Lung (tissue), 12 donors: ENCODE results near the gene APLNR. TPM values are rescaled to one million over a fixed set of nuclear protein-coding genes. Genes with fewer than 3 reads are reported as not detected.
A peak's percentile ranks its signal among the peaks of the same experiment; 100 is the strongest.

Experiments used
- ATAC-seq: fragments of 200-7000 bp; cut with Tn5 transposase; one replicate; pipeline ENCODE4 v1.9.1; 2020; ENCODE audit warnings: moderate number of reproducible peaks; ENCODE audit not compliant: insufficient read depth, low FRiP score
- DNase-seq, 3 donors: peaks; one replicate each; pipeline ENCODE4 v3.0.0-alpha.2; 2013 to 2017
- H3K27ac ChIP-seq, 2 donors: one replicate each; pipeline ENCODE4 v1.5.1; 2013; ENCODE audit warnings: mild to moderate bottlenecking in 2 of 2, moderate library complexity in 2 of 2, control low read depth in 1 of 2, inconsistent platforms in 1 of 2, low read depth in 1 of 2, low read length in 1 of 2
- H3K27me3 ChIP-seq, 3 donors: one replicate each; pipeline ENCODE4 v1.5.1; 2013; ENCODE audit warnings: low read length in 2 of 3; ENCODE audit not compliant: control insufficient read depth in 3 of 3, insufficient read depth in 3 of 3
- H3K36me3 ChIP-seq, 4 donors: one replicate each; pipeline ENCODE4 v1.5.1; 2013; ENCODE audit warnings: low read length in 4 of 4, mild to moderate bottlenecking in 1 of 4, moderate library complexity in 1 of 4; ENCODE audit not compliant: control insufficient read depth in 4 of 4, insufficient read depth in 4 of 4
- H3K4me1 ChIP-seq, 5 donors: one replicate each; pipeline ENCODE4 v1.5.1; 2013; ENCODE audit warnings: low read length in 5 of 5, mild to moderate bottlenecking in 2 of 5, moderate library complexity in 1 of 5; ENCODE audit not compliant: control insufficient read depth in 5 of 5, insufficient read depth in 5 of 5
- H3K4me3 ChIP-seq: one replicate; pipeline ENCODE4 v1.5.1; 2013; ENCODE audit warnings: mild to moderate bottlenecking, control low read depth, moderate library complexity
- H3K9ac ChIP-seq, 2 donors: one replicate each; pipeline ENCODE4 v1.5.1; 2013; ENCODE audit warnings: low read length in 2 of 2, control low read depth in 1 of 2; ENCODE audit not compliant: insufficient read depth in 1 of 2
- H3K9me3 ChIP-seq, 4 donors: one replicate each; pipeline ENCODE4 v1.5.1; 2013; ENCODE audit warnings: low read length in 3 of 4, mild to moderate bottlenecking in 1 of 4, moderate library complexity in 1 of 4; ENCODE audit not compliant: control insufficient read depth in 4 of 4, insufficient read depth in 3 of 4
- WGBS, 2 donors: extraction: QIAGEN DNeasy Blood & Tissue Kit; methylation state at CpG; one replicate each; pipeline ENCODE4 v1.1.7; 2013; 5-methylcytosine and 5-hydroxymethylcytosine counted together
- polyA plus RNA-seq, 2 donors: library from polyadenylated mRNA; stranded (reverse); fragments of 200-250 nt; gene quantifications; one replicate each; pipeline ENCODE4 v1.2.1, GENCODE V29; 2013
- total RNA-seq, 2 donors: library from RNA; depleted of rRNA in 1 of 2; stranded (reverse); fragments of >200 nt in 1 of 2; gene quantifications; one replicate each; pipeline ENCODE4 v1.2.1, GENCODE V29; 2014 to 2021
- TF ChIP-seq, protein P1 (sequence below): IDR thresholded peaks from 2 replicates; pipeline ENCODE4 v1.5.1; 2012; ENCODE audit warnings: mild to moderate bottlenecking; ENCODE audit errors: control extremely low read depth, extremely low read depth
- donor health status: control.
- donor health status: control.
- donor health status: Bipolar disorder and iron deficiency.
- donor health status: healthy.
- donor health status: DM: yes; HTN: yes; CAD: no.

APLNR gene
- total and polyA plus RNA-seq, 4 donors: 0.39 to 93.8 (median 4.9) TPM

DNA sequence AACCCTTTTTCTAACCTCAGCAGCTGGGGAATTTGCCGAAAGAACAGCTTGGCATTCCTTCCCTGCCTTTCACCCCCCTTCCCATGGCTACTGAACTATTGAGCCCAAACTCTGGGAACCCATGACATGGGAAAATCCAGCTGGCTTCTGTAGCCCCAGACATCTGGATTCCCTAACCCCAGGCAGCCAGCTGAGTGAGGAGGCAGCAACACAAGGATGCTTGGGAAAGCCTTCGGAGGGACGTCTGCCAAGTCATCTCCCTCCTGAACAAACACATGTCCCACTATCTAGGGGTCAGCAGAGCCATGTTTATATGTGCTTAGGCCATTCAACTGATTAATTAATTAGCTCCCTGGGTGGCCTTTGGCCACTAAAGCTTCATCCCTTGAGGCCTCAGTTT is 33.7 kb downstream of the APLNR start:
- Histone ChIP-seq H3K27me3 (no peaks in the 10 kb centered on the region), H3K27ac (peak overlapping the region in 1 of 2 donors; percentile 15), H3K4me1 (peaks cover 9 to 49% (median 13%) of the 10 kb centered on the region in 5 donors), H3K9ac (no peak overlapping the region), H3K4me3 (no peak overlapping the region), H3K36me3 (no peaks in the 10 kb centered on the region), H3K9me3 (peaks cover 0 to 2% (median 0%) of the 10 kb centered on the region in 4 donors)
- DNase-seq (peak; percentile 95 to 99 (median 98)), ATAC-seq (peak; percentile 54)
- TF ChIP-seq, protein P1, sequence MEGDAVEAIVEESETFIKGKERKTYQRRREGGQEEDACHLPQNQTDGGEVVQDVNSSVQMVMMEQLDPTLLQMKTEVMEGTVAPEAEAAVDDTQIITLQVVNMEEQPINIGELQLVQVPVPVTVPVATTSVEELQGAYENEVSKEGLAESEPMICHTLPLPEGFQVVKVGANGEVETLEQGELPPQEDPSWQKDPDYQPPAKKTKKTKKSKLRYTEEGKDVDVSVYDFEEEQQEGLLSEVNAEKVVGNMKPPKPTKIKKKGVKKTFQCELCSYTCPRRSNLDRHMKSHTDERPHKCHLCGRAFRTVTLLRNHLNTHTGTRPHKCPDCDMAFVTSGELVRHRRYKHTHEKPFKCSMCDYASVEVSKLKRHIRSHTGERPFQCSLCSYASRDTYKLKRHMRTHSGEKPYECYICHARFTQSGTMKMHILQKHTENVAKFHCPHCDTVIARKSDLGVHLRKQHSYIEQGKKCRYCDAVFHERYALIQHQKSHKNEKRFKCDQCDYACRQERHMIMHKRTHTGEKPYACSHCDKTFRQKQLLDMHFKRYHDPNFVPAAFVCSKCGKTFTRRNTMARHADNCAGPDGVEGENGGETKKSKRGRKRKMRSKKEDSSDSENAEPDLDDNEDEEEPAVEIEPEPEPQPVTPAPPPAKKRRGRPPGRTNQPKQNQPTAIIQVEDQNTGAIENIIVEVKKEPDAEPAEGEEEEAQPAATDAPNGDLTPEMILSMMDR: no peak
- WGBS, 2 donors: 45 to 46% methylated on average over 3 of the region's 3 CpGs

DNA sequence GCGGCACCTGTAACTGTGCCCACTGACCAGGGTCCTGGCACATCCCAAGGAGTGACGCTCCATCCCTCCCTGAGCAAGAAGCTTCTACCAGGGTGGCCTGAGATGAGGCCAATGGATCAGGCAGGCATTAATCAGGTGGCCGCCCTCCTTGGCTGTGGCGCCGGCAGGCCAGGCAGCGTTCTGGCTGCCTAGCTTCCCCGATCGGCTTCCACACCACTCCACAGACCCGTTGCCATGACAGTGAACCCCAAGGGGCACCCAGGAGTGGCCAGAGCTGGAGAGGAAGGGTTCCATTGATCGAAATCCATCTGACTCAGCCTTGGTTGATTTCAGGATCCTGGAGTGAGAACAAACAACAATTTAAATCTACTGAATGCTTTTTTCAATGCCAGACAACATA is 34.8 kb downstream of the APLNR start:
- Histone ChIP-seq H3K4me3 (no peak overlapping the region), H3K9ac (no peak overlapping the region), H3K4me1 (peaks cover 9 to 49% (median 14%) of the 10 kb centered on the region in 5 donors), H3K9me3 (peaks cover 0 to 2% (median 0%) of the 10 kb centered on the region in 4 donors), H3K27ac (no peak overlapping the region), H3K36me3 (no peaks in the 10 kb centered on the region), H3K27me3 (no peaks in the 10 kb centered on the region)
- ATAC-seq (no peak), DNase-seq (no peak)
- 79 to 83% methylated on average over 10 of the region's 10 CpGs for WGBS, 2 donors
- TF ChIP-seq, protein P1: no peak

DNA sequence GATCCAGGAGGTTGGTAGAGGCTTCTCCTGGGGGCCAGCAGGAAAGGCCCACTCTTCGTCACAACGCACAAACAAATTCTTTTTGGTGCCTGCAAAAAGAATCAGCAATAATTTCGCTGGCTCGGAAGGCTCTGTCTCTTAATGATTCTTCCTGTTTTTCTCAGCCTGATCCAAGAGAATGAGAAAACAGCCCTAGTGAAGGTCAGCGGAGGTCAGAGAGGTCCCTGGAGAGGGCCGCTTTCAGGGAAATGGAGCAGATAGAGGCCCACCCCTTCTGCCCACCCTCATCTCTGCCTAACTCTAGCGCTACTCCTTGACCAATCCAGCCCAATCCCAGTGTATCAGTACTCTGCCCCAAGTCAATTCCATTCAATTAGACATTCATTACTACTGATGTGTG is 36.1 kb downstream of the APLNR start:
- no peak for DNase-seq
- Histone ChIP-seq H3K27me3 (no peaks in the 10 kb centered on the region), H3K4me1 (peaks cover 7 to 47% (median 16%) of the 10 kb centered on the region in 5 donors), H3K9me3 (no peaks in the 10 kb centered on the region), H3K9ac (no peak overlapping the region), H3K27ac (peak overlapping the region in 1 of 2 donors; percentile 58), H3K4me3 (no peak overlapping the region), H3K36me3 (no peaks in the 10 kb centered on the region)
- no peak for ATAC-seq
- 35 to 46% methylated on average over 7 of the region's 7 CpGs for WGBS, 2 donors
- TF ChIP-seq, protein P1: no peak

DNA sequence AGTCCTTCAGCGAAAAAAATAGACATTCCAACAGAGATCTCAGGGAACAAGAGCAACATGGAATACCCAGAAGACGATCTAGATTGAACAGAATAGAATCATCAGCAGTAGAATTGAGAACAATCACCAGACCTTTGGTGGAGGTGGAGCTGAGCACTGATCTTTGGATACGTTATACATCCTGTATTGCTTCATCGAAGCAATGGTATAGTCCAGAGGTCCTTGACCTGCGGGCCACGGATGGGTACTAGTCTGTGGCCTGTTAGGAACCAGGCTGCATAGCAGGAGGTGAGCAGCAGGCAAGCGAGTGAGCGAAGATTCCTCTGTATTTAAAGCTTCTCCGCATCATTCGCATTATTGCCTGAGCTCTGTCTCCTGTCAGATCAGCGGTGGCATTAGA is 37.7 kb downstream of the APLNR start:
- Histone ChIP-seq H3K27ac (no peak overlapping the region), H3K4me1 (peaks cover 8 to 37% (median 15%) of the 10 kb centered on the region in 5 donors), H3K4me3 (no peak overlapping the region), H3K27me3 (no peaks in the 10 kb centered on the region), H3K9ac (no peak overlapping the region), H3K9me3 (no peaks in the 10 kb centered on the region), H3K36me3 (no peaks in the 10 kb centered on the region)
- TF ChIP-seq, protein P1: no peak
- ATAC-seq (no peak), DNase-seq (no peak)
- WGBS, 2 donors: 94 to 96% methylated on average over 11 of the region's 11 CpGs
